GM21515 (cell line): Measurements from ENCODE around the gene P3R3URF.

ENCODE experiments used
- ATAC-seq: cut with Tn5 transposase; IDR thresholded peaks from one replicate; pipeline ENCODE4 v1.9.1; 2021; ENCODE audit not compliant: unreplicated experiment

The P3R3URF gene

DNA sequence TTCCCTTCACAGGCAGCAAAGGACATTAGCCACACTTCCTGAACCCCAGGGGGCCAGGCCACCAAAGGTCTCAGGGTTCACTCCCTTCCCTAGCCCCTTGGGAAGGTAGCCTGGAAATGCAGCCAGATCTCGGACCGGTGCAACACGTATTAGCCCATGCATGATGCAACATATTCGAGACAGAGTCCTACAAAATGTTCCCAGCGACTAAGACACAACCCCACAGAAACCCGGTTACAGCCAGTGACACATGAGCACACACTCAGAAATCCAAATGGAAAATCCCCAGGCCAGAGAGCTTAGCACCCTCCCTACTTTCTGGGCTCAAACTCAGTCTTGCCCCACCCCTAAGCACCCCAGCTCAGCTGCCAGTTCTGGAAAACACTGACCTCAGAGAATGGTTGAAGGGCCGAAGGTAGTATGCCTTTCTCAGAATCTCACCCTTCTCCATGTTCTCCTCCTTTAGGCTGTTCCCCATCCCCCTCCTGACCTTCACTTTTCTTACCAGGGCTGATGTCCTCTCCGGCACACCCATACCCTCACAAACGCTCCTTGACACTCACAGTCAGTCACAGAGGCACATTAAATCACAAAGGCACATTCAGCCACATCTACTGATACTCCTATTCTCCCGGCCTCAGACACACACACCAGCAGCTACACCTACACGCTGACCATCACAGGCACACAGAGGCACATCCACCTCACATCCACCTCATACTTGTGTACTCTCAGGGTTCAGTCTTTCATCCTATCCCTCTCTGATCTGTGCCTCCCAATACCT, 1.6 kb downstream of the P3R3URF start, which contains the start of gene TSPAN1:
TSS of gene TSPAN1 (plus strand) at position 640 of the 784 bp plus-strand sequence. CDS start 6,021 bp downstream, outside the sequence.
- ATAC-seq: no peak

DNA sequence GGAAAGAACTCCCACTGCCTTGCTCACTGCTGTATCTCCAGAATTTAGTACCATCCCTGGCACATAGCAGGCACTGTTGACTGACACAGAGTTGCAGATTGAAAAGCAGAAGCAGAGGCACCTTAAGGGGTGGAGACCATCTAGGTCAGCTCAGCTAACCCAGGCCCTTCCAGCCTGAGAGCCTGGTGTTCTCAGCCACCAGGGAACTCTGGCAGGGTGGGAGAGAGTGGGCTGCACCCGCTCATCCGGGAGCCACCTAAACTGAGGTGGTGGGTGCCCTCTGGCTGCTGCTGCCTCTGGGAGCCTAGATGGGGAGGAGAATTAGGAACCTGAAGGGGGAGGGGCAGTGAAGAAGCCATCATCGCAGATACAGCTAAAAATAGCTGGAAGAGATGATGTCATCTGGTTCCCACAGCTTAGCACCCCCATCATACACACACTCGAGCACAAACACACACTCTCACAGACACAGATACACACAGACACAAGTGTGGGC, 2.9 kb downstream of the P3R3URF start:
- ATAC-seq: no peak

DNA sequence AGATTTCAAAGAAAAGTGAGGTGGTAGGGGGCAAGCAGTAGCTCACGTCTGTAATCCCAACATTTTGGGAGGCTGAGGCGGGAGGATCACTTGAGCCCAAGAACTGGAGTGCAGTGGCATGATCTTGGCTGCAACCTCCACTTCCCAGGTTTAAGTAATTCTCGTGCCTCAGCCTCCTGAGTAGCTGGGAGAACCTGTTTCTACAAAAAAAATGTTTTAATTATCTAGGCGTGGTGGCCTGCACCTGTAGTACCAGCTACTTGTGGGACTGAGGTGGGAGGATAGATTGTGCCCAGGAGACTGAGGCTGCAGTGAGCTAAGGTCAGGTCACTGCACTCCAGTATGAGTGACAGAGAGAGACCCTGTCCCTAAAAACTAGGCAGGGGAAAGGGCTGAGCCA, 4.0 kb downstream of the P3R3URF start:
- no peak for ATAC-seq

DNA sequence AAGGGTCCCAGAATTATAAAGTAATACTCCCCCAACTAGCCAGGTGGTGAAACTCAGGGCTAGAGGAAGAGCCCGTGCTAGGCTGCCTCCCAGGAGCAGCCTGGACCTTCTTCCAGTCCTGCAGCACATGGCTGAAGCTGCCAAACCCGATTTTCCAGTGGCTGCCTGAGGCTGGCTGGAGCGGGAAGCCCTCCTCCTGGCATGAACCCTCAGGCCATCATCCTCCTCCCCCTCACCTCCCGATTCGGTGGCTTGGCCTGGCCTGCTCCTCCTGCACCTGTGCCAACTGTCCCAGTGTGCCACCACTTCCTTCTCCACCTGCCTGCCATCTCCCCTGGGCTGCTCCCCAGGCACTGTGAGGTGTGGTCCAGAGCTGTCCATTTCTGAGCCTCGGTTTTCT, 4.4 kb downstream of the P3R3URF start:
- ATAC-seq: no peak

DNA sequence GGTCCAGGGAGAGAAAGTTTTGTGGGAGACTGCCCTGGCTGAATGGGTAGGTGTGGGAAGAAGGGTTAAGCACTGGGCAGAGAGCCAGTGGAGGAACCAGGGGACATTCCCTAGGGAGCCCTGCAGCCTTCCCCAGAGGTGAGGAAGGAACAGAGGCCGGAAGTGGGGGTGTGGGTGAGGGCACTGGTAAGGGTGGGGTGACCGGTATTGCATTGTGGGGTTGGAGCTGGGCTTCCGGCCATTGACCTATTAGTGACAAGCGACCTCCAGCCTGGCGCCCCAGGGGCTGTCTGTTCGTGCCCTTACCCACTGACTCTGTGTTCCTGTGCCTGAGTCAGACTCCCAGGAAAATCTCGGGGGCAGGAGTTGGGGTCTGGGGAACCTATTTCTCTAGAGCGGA, 4.9 kb downstream of the P3R3URF start:
- ATAC-seq: no peak

DNA sequence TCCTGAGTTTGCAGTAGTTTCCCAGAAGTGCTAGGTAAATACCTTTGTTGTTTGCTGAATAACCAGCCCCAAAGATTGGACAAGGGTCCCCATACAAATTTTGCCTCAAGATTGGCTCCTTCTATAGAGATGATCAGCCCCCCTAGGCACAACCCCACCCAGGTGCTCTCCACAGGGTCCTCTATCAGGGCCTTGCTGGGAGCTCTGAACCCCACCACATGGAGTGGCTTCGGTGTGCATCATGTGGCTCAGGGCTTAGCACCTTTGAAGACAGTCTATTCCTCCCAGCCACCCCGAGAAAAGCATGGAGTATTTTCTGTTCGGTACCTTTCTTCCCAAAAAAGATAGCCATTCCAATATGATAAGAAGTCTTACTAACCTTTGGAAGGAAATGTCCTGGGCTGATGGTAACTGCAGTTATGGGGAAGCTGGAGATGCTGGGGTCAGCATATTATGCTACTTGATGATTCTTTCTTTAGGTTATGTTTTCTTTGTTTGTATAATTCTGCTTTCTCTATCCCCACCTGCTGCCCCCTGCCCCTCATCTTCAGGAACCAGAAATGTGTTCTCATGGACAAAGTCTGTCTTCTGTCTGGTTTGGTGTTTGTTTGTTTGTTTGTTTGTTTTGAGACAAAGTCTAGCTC, 6.4 kb downstream of the P3R3URF start:
- ATAC-seq: no peak

DNA sequence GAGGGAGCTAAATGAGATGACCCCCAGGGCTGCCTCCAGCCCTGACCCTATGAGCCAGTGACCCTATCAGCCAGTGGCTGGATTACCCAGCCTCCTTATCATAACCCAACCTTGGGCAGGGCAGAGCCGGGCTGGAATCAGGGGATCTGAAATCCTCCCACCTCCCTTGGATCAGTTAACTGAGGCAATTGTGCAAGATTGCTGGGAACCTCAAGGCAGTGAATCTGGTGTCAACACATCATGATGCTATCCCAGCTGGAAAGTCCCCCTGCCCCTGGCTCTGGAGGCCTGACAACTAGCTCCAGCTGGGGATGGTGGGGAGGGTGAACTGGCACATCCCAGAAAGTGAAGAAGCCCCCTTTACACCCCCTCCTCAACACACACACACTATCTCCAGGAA, 7.8 kb downstream of the P3R3URF start:
- ATAC-seq: no peak

DNA sequence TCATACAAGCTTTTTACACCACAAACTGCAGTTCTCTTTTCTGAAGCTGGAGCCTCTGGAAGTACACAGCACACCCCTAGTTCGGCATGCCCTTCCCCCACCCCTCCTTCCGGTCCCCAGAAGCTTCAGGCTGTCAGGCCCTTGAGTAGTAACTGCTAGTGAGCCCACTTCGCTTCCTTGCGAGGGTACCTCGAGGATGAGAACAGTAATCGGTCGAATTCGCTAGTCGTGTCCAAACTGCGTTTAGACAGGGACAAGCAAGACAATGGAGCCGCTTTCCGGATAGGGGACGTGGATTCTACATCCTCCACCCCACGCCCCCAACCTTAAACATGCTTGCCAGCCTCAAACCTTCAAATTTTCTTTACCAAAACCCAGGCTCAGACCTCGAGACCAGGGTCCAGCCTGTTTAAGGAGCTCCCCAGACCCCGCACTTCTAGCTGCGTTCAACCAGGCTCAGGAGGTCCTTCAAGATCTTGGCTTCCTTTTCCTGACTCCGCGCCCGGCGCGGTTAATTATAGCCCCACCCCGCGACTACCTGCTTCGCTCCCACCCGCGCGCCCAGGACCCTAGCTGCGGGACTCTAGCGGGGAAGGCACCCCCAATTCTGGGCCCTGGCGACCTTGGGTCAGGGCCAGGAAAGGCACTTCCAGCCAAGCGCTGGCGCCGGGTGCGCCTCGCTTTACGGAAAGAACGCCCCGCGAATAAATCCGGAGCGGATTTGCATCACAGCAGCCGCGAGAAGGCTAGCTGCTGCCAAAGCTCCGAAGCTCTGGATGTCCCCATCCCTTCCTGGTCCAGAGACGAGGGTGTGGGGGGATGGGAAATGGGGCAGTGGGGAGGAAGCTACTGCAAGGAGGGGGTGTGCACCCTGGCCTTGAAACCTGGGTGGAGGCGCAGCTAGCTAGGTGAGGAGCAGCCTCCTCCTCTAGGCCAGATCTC, 9.5 kb downstream of the P3R3URF start:
- no peak for ATAC-seq

DNA sequence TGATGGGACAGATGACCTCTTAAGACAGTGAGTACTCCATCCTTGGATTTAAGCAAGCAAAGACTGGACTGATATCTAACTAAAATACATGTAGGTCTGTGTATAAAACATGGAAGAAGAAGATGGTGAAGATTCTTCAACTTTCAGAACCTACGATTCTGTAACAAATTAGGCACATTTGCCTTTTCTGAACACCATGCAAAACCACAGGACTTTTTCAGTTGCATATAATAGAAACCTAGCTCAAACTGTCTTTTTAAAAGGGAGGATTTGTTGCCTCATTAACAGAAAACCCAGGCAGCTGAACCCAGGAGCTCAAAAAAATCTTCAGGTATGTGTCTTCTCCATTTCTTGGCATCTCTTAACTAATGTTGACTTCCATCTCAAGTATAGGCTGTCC, 16.1 kb downstream of the P3R3URF start:
- ATAC-seq: no peak

DNA sequence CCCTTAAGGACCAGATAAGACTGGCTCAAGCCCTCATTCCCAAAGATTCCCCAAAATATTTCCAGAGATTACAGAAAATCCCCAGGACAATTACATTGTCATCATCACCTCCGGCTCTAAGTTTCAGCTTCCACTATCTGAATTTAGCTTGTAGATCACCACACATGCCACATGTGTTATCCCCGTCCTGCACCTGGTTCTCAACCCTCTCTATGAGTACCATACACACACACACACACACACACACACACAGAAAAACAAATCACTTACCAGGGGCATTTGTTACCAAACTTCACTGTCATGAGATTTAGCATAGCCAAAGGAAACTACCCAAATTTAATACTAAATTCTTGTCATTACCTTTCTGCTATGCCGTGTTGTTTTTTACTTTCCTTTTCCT, 16.8 kb downstream of the P3R3URF start:
- no peak for ATAC-seq

DNA sequence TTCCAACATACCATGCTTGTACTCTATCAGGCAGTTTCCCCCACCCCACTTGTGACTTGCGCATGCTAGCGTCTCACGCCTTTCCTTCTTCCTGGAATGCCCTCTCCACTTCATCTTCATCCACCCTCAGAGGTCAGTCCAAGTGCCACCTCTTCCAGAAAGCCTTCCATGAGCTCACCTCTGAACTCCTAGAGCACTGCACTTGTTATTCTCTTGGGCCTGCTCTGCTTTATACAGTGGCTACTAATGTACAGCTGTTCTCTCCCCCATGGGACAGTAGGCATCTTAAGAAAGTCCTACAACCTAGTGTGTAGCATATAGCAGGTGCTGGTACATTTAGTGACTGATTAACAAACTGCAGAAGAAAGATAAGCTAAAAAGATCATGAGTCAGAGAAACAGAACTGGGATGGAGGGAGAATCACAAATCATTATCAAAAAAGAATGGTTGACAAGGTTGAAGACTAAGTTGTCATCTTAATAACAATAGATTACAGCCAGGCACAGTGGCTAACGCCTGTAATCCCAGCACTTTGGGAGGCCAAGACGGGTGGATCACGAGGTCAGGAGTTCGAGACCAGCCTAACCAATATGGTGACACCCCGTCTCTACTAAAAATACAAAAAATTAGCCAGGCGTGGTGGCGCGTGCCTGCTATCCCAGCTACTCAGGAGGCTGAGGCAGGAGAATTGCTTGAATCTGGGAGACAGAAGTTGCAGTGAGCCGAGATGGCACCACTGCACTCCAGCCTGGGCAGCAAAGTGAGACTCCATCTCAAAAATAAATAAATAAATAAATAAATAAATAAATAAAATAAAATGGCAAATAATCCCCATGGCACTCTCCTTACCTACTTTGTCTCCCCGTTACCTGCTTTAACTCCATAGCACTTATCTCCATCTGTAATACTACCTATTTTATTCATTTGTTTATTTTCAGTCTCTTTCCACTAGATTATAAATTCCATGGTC, 17.7 kb downstream of the P3R3URF start:
- ATAC-seq: no peak

DNA sequence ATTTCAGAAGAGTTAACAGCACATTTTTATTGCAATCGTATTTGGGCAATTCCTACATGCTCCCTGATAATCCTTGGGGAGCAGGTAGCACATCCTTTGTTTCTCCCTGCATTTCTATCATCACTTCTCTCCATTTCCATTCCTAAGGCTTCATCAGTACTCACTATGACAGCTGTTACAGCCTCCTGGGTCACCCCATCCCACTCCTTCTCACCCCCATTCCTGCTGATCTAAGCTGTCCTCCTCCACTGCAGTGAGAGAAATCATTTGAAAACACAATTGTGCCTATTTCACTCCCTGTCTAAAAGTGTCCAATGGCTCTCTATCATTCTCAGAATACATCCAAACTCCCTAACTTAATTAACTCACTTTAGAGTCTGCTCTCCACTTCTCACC, 18.4 kb downstream of the P3R3URF start:
- no peak for ATAC-seq

DNA sequence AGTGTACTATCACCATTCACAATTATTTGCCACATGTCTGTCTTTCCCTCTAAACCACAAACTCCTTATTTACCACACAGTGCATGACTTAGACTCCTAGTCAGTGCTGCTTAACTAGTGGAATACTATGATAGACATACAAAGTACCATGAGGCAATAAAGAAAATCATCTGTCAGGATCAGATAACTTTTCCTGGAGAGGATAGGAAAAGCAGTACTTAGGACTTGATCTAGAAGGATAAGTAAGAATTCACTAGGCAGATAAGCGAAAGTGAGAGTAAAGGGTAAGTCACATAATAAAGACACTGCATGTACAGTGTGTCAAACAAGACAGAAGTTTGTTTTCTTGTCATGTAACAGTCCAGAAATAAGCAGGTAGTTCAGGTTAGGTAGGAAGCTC, 22.6 kb downstream of the P3R3URF start:
- no peak for ATAC-seq

DNA sequence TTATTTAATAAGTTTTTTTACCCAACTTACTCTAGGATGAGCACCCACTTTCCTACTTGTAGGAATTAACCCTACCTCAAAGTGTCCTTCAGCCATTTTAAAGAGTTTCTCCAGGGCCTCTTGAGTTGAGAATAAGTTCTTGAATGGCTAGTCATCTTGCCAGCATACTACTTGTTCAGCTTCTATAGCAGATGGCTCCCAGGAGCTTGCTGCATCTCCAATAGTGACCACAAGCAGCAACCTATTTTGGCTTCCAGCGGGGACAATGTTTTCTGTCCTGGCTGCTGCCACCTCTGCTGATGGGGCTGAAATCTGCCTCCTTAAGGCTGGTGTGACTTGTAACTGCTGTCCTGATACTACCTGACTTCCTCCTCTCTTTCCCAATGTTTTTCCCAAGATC, 23.1 kb downstream of the P3R3URF start:
- ATAC-seq: no peak

DNA sequence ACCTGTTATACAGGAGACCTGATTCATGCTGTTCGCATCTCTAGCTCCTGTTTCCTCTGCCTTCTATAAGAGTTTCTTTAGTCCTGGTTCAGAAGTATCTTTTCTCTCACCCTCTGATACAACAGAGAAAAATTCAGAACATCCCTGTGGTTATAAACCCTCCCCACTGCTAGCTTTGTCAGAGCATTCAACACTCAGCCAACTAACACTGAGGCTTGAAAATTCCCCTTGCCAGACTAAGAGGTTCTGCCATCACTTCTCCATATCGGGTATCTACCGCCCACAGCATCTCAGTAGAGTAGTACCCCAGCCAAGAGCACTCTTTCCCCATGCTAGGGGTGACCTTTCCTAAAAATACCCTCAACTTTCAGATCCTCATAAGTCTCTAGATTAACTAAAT, 24.3 kb downstream of the P3R3URF start:
- ATAC-seq: no peak

DNA sequence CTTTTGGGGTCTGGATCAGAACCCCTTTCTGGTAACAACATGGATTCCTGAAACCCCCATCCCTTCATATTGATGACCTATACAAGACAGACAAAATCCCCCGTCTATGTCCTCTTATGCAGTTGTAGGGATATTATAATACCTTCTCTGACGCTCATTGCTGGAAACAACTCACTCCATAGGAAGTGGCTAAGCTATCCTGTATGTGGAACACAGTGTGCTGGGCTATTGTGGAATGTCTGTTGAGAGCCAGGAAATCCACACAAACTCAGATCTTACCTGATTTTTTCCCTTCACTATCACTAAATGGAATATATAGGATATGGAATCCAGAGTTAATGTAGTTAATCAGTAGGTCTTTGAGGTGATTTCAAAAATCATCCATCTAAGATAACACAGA, 26.2 kb downstream of the P3R3URF start:
- no peak for ATAC-seq

DNA sequence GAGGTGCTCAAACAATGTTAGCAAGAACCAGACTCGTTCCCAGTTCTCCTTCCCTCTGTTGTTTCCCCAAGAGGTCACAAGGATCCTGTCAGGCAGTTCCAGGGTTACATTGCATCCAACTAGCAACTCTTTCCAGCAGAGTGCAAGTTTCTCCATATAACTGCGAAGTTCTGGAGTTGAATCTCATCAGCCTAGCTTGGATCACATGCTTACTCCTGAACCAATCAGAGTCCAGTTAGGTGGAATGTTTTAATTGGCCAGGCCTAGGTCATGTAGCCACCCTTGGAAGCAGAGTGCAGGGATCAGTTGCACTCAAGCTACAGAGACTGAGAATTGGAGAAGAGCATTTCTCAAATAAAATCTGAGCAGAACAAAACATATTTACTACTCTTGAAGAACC, 28.0 kb downstream of the P3R3URF start:
- no peak for ATAC-seq

DNA sequence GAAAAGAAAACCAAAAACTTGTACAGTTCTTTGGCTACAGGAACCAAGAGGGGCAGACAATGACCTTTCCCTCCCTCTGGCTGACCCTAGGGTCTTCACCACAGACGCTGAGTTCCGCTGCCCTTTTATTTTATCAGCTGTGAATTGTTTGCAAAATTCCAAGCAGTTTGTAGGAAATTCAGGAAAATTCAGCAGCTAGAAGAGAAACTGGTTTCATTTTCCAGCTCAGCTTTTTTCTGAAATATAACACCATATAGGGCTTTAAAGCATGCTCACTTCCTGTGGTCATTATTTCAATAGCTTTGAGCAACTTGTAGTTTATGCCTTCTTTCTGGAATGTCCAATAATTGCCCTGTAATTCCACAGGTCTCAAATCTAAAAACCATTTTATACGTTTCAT, 38.4 kb downstream of the P3R3URF start:
- ATAC-seq: no peak

DNA sequence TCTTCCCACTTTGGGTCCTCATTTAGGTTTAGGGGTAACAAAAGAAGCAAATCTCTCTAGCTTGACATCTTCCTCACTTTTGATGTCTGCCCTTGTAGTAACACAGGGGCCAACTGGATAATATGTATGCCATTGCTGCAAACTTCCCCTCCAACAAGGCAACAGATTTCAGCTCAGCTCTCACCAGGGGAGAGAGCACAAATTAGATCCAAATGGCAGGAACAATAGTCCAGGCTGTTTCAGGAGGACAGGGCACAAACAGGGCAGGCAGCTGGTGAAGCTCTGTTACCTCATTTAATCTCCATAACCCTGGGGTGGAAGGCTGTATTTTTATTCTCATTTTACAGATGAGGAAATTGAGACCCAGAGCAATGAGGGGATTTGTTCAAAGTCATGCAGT, 39.6 kb downstream of the P3R3URF start:
- no peak for ATAC-seq

DNA sequence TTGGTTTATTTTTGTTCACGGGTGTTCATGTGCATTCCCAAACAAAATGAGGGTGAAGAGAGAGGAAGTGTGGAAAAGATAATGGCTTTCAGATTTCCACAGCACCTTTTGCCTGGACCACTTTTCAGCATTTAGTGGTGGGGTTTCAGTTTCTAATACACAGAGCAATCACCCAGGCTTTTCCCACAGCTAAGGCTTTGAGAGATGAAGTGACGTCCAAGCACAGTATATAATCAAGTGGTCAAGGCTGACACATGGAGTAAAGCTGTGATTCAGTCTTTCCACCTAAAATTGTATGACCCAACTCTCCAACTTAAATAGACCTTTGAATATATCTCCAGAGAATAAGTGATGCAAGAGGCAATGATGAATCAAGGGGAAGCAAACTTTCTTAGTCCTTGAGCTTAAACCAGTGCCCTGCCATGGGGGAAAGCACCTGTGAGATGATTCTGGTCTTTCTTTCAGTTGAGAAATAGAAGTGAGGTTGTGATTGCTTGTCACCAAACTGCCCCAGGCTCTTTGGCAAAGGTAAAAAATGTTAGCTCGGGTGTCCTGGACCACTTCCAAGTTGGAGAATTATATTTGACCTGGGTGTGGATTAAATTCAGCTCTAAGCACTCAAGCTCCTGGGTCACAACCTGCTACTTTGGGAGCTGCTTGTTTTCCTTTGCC, 41.5 kb downstream of the P3R3URF start:
- no peak for ATAC-seq
